BJ (cell line): Measurements from ENCODE around the gene CARD18. TPM values are rescaled to one million over a fixed set of nuclear protein-coding genes. Genes with fewer than 3 reads are reported as not detected.

Source experiments
- CTCF ChIA-PET: fragments of 350-600 bp; formaldehyde crosslinking; extraction: SDS; loops from one replicate; lab custom pipeline; 2021; ENCODE audit warnings: antibody characterized with exemption, inconsistent platforms; lab: Yijun Ruan, JAX
- POLR2A ChIA-PET: fragments of 300-600 bp; sonication (Branson Sonifier 250); formaldehyde crosslinking; extraction: SDS; loops from one replicate; lab custom pipeline; 2021; ENCODE audit warnings: antibody characterized with exemption; lab: Charles Lee
- DNase-seq: peaks from one replicate; pipeline ENCODE4 v3.0.0-alpha.2; 2011; ENCODE audit warnings: low read depth
- H3K27me3 ChIP-seq: 2 replicates; pipeline ENCODE4 v1.6.0; 2011; ENCODE audit warnings: low read length; ENCODE audit not compliant: control insufficient read depth, insufficient read depth
- H3K36me3 ChIP-seq: 2 replicates; pipeline ENCODE4 v1.5.1; 2011; ENCODE audit warnings: low read length; ENCODE audit not compliant: control insufficient read depth, insufficient read depth
- H3K4me3 ChIP-seq: 2 replicates; pipeline ENCODE4 v1.5.1; 2011; ENCODE audit warnings: low read depth, mild to moderate bottlenecking, control low read depth, low read length
- polyA plus RNA-seq: library from polyadenylated mRNA; depleted of rRNA; stranded (reverse); fragments of >200 nt; gene quantifications from 2 replicates; pipeline ENCODE4 v1.2.3, GENCODE V29; 2011
- TF ChIP-seq, protein P1 (sequence below): IDR thresholded peaks from 2 replicates; pipeline ENCODE4 v1.5.1; 2011; ENCODE audit warnings: low read depth, mild to moderate bottlenecking, control low read depth, inconsistent platforms, low read length, moderate library complexity; ENCODE audit not compliant: insufficient read depth

Gene CARD18
- polyA plus RNA-seq, 1 experiment, result not detected

DNA sequence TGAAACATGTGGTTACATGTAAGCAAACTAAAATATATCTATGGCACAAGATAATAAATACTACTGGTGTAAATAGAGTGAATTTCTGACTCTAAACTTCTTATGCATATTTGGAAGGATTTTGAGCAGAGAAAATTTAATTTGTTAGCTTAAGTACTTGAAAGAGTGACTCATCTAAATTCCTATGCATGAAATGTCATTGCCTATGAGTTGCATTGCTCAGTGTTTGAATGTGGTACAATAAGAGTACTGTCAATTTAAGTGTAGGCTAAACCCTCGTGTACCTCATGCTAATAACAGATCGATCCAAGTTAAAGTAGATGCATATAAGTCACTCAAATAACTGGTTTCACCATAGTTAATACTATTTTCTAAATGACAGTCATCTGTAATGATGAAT is 5.3 kb upstream of the CARD18 start:
- CTCF ChIA-PET, result no interaction called here
- Histone ChIP-seq H3K36me3 (no peaks in the 10 kb centered on the region), H3K4me3 (no peak overlapping the region), H3K27me3 (no peaks in the 10 kb centered on the region)
- TF ChIP-seq, protein P1, sequence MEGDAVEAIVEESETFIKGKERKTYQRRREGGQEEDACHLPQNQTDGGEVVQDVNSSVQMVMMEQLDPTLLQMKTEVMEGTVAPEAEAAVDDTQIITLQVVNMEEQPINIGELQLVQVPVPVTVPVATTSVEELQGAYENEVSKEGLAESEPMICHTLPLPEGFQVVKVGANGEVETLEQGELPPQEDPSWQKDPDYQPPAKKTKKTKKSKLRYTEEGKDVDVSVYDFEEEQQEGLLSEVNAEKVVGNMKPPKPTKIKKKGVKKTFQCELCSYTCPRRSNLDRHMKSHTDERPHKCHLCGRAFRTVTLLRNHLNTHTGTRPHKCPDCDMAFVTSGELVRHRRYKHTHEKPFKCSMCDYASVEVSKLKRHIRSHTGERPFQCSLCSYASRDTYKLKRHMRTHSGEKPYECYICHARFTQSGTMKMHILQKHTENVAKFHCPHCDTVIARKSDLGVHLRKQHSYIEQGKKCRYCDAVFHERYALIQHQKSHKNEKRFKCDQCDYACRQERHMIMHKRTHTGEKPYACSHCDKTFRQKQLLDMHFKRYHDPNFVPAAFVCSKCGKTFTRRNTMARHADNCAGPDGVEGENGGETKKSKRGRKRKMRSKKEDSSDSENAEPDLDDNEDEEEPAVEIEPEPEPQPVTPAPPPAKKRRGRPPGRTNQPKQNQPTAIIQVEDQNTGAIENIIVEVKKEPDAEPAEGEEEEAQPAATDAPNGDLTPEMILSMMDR, result no peak
- peak; percentile 25 for DNase-seq
- POLR2A ChIA-PET, result no interaction called here

DNA sequence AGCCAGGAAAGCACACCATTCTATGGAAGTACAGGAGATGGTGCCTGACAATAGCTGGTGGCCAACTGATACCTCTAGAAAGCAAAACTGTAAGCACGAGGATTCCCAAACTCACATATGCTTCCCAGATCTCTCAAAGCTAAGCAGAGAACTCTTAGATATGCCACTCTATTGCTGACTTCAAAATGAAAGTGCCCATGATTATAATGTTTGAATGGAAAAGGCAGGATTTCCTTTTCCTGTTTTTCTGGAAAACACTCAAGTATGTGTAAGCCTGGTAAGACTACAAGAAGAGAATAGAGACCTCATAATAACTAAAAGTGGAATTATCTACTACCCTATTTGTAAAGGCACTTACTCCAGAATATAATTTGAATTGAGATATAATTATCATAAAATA is 2.6 kb upstream of the CARD18 start:
- Histone ChIP-seq H3K4me3 (no peak overlapping the region), H3K36me3 (no peaks in the 10 kb centered on the region), H3K27me3 (no peaks in the 10 kb centered on the region)
- ChIA-PET CTCF (no interaction called here), POLR2A (no interaction called here)
- TF ChIP-seq, protein P1, result no peak
- DNase-seq, result no peak

DNA sequence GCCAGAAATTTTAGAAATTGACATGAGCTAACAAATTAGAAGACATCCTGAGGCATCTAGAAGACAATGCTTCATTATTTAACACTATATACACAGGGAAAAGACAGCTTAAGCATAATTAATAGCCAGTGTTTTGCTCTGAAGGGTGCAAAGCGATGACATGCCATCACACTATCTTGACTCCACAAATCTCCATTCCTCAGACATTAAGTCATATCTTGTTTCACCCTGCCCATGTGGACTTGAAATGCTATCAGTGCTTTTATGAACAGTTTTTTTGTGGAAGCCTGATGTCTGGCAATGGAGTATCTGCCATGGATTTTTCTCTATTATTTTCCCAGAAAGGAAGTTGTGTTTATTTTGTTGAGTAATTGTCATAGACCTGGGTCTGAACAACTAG is 2.3 kb downstream of the CARD18 start:
- no peak for DNase-seq
- TF ChIP-seq, protein P1, result no peak
- Histone ChIP-seq H3K36me3 (no peaks in the 10 kb centered on the region), H3K27me3 (no peaks in the 10 kb centered on the region), H3K4me3 (no peak overlapping the region)
- ChIA-PET CTCF (no interaction called here), POLR2A (no interaction called here)

DNA sequence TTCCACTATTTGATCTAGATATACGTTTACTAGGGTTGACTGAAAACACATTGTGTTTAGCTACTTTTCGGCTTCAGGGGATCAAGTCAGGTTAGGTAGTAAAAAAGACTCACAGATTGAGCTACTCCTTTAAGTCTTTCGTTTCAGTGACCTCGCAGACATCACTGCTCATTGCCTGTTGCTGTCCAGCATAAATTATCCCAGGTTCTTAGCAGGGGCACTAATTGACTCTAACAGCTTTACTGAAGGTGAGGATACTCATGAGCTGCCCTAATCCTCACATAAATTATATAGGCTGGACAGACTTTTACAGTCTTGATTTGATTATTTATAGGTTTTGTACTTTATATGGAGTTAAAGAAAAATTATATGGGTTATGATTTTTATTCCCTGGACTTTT is 3.7 kb downstream of the CARD18 start:
- Histone ChIP-seq H3K36me3 (no peaks in the 10 kb centered on the region), H3K27me3 (no peaks in the 10 kb centered on the region), H3K4me3 (no peak overlapping the region)
- TF ChIP-seq, protein P1, result no peak
- ChIA-PET CTCF (interaction anchor here (1.1 kb wide), 1 partner anchor 23 kb away, joined by 3 read pairs; no protein-coding TSS in a partner anchor), POLR2A (no interaction called here)
- DNase-seq, result no peak

DNA sequence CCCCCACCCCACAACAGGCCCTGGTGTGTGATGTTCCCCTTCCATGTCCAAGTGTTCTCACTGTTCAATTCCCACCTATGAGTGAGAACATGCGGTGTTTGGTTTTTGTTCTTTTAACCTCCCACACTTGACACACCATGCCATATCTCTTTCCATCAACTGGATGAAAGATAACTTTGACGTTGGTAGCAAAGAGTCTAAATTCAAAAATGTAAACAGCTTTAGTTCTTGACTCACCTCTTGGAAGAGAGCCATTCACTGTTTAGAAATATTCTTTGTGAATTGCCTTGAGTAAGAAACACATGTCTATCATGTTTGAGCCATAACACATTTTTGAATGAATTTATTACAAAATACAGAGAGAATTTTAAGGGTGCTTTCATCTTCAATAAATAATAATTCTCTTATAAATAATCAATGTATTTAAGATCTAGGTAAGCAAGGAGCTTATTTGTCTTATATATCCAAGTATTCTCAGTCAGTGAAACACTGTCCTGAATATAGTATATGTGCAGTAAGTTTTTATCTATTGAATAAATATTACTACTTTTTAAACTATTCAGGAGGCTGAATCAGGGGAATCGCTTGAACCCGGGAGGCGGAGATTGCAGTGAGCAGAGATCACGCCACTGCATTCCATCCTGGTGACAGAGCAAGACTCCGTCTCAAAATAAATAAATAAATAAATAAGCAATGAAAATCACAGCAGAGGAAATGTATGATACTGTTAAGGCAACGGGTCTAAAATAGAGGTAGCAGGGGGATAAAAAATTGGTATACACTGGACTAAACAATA is 6.7 kb downstream of the CARD18 start:
- CTCF ChIA-PET, result no interaction called here
- Histone ChIP-seq H3K27me3 (no peaks in the 10 kb centered on the region), H3K36me3 (no peaks in the 10 kb centered on the region), H3K4me3 (no peak overlapping the region)
- POLR2A ChIA-PET, result no interaction called here
- DNase-seq, result peak; percentile 29
- TF ChIP-seq, protein P1, result no peak
